WTC11 (cell line): ENCODE data around the gene ARMH4.

ENCODE experiments used
- ATF3 ChIP-seq: sonication (generic); formaldehyde crosslinking; conservative IDR thresholded peaks from 2 replicates; pipeline ENCODE4 v1.8.1; 2022; ENCODE audit warnings: mild to moderate bottlenecking, missing genetic modification reagents
- ATF6 ChIP-seq: sonication (generic); formaldehyde crosslinking; IDR thresholded peaks from 2 replicates; pipeline ENCODE4 v1.8.1; 2023; ENCODE audit warnings: mild to moderate bottlenecking, missing genetic modification reagents
- CBFB ChIP-seq: sonication (generic); formaldehyde crosslinking; IDR thresholded peaks from 2 replicates; pipeline ENCODE4 v1.8.1; 2022; ENCODE audit warnings: mild to moderate bottlenecking, low read depth, missing genetic modification reagents
- CREB1 ChIP-seq: sonication (generic); formaldehyde crosslinking; IDR thresholded peaks from 2 replicates; pipeline ENCODE4 v1.8.0; 2023; ENCODE audit warnings: mild to moderate bottlenecking, missing genetic modification reagents
- CTCF ChIP-seq: fragments of 200-600 bp; IDR thresholded peaks from 2 replicates; pipeline ENCODE4 v1.8.0; 2022; ENCODE audit warnings: antibody characterized with exemption
- FOXK1 ChIP-seq: sonication (generic); formaldehyde crosslinking; IDR thresholded peaks from 2 replicates; pipeline ENCODE4 v1.8.0; 2022; ENCODE audit warnings: mild to moderate bottlenecking, moderate library complexity, missing genetic modification reagents
- NFE2L1 ChIP-seq: sonication (generic); formaldehyde crosslinking; IDR thresholded peaks from 2 replicates; pipeline ENCODE4 v1.8.1; 2023; ENCODE audit warnings: missing genetic modification reagents
- PREB ChIP-seq: sonication (generic); formaldehyde crosslinking; IDR thresholded peaks from 2 replicates; pipeline ENCODE4 v1.8.1; 2022; ENCODE audit warnings: mild to moderate bottlenecking, missing genetic modification reagents, moderate library complexity, borderline replicate concordance
- USF2 ChIP-seq: sonication (generic); formaldehyde crosslinking; IDR thresholded peaks from 2 replicates; pipeline ENCODE4 v1.8.1; 2023; ENCODE audit warnings: mild to moderate bottlenecking, missing genetic modification reagents, moderate library complexity
- ZNF138 ChIP-seq: sonication (generic); formaldehyde crosslinking; conservative IDR thresholded peaks from 2 replicates; pipeline ENCODE4 v1.8.1; 2022; ENCODE audit warnings: mild to moderate bottlenecking, moderate library complexity, missing genetic modification reagents
- ZNF263 ChIP-seq: sonication (generic); formaldehyde crosslinking; IDR thresholded peaks from 2 replicates; pipeline ENCODE4 v1.8.1; 2022; ENCODE audit warnings: low read depth, mild to moderate bottlenecking, moderate library complexity, missing genetic modification reagents
- ZNF396 ChIP-seq: fragments of 250-450 bp; sonication (Bioruptor Pico); IDR thresholded peaks from 2 replicates; pipeline ENCODE4 v1.8.0; 2021; ENCODE audit warnings: mild to moderate bottlenecking, moderate library complexity, borderline replicate concordance

GRCh38 chr14:58121530-58122186 is 30.4 kb downstream of the ARMH4 start:
- TF ChIP-seq CTCF (no peak), CREB1 (CRISPR knock-in tag) (no peak), CBFB (no peak), USF2 (CRISPR knock-in tag) (no peak), ATF6 (no peak), ZNF263 (CRISPR knock-in tag) (no peak), ZNF138 (CRISPR knock-in tag) (no peak), FOXK1 (CRISPR knock-in tag) (no peak), NFE2L1 (no peak), PREB (CRISPR knock-in tag) (no peak), ZNF396 (CRISPR knock-in tag) (no peak), ATF3 (CRISPR knock-in tag) (no peak)
